ENCODE results near the gene TMEM100. TPM values are rescaled to one million over a fixed set of nuclear protein-coding genes. Genes with fewer than 3 reads are reported as not detected.

Gene TMEM100
- total and polyA plus RNA-seq, 10 of the 15 experiments (the other 5 are each of a cell fraction or from before 2014, with no cell fraction given), result not detected

DNA sequence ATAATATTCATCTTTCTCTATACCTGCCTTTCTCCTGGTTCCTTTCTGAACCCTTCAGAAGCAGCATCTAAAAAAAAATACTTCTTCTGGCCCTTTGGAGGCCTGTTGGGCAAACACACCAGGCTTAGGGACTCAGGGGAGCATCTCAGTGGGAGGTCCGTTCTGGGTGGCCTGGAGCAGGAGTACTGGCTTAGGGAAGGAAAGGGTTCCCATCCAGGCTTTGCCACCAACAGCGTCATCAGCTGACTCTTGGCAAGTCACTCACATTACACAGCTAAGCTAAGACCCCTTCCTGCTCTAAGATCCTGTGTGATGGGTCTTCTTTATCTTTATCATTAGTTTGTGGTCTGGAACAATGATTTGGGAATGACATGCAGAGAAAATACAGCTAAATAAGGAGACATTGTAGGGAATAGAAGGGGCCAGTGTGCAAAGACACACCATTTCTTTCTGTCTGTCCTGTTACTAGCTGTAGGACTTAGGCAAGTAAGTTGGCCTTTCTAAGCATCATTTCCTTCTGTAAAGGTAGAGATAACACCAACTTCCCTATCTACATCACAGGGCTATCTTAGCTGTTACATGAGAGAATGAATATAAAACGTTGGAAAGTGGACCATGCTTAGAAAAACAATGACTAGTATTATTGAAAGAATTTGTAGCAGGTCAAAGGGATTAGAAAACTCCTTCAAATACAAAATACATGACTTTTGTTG, 38.1 kb upstream of the TMEM100 start:
- no peak overlapping the region for H2AFZ ChIP-seq (ENCODE audit: control insufficient read depth, low read depth, low read length)
- H3K27ac ChIP-seq (ENCODE audit: control insufficient read depth, insufficient read depth), result no peak overlapping the region
- H3K4me2 ChIP-seq (ENCODE audit: control insufficient read depth, insufficient read depth), result no peak overlapping the region
- POLR2A ChIA-PET, result interaction anchor here (0.6 kb wide), 1 partner anchor 23 kb away, joined by 3 read pairs; no protein-coding TSS in a partner anchor
- SMC1A ChIA-PET (ENCODE audit: uncharacterized antibody, unreplicated experiment), result no interaction called here
- 40% methylated on average over 3 of the region's 3 CpGs for WGBS (ENCODE audit: insufficient coverage, insufficient replicate concordance, low lambda C conversion rate, missing lambda C conversion rate)
- H3K79me2 ChIP-seq (ENCODE audit: control insufficient read depth, insufficient read depth, low read length), result no peaks in the 10 kb centered on the region
- no peak overlapping the region for H3K4me3 ChIP-seq
- BruUV-seq (replicated peaks), result no TSS peak
- CTCF ChIA-PET, result interaction anchor here (0.8 to 1.1 kb wide), 3 partner anchors 10 to 34 kb away, joined by 3 to 4 read pairs (median 3); partner anchors contain the start of gene PCTP
- TF ChIP-seq ETV6 (conservative IDR thresholded peaks at IDR 0.05 in 1 of 2, IDR thresholded peaks at IDR 0.05 in 1 of 2; ENCODE audit: borderline replicate concordance in 1 of 2, low read depth in 1 of 2) (no peak), HDAC2 (IDR thresholded peaks at IDR 0.05) (no peak)
- H3K9me3 ChIP-seq (replicated peaks; ENCODE audit: control insufficient read depth, insufficient read depth, low read length), result no peaks in the 10 kb centered on the region
- H3K36me3 ChIP-seq (ENCODE audit: control insufficient read depth in 2 of 2, insufficient read depth in 2 of 2, low read length in 1 of 2), result no peaks in the 10 kb centered on the region
- no peaks in the 10 kb centered on the region for H4K20me1 ChIP-seq (ENCODE audit: control insufficient read depth, insufficient read depth)
- no peak overlapping the region for H3K9ac ChIP-seq (ENCODE audit: control insufficient read depth, insufficient read depth, low read length)
- in situ Hi-C loops (cut with MboI), result no loop called here
- DNase-seq (ENCODE audit: low read depth, low spot score) (no peak), ATAC-seq (no peak), FAIRE-seq (no peak)
- RAD21 ChIA-PET (ENCODE audit: unreplicated experiment), result no interaction called here
- H3K4me1 ChIP-seq (ENCODE audit: control insufficient read depth, insufficient read depth, low read length), result no peaks in the 10 kb centered on the region
- H3K27me3 ChIP-seq (replicated peaks in 1 of 2; ENCODE audit: control insufficient read depth in 2 of 2, insufficient read depth in 2 of 2, low read length in 1 of 2), result no peaks in the 10 kb centered on the region
- intact Hi-C loops (cut with micrococcal nuclease; ENCODE audit: unreplicated experiment), result no loop called here

DNA sequence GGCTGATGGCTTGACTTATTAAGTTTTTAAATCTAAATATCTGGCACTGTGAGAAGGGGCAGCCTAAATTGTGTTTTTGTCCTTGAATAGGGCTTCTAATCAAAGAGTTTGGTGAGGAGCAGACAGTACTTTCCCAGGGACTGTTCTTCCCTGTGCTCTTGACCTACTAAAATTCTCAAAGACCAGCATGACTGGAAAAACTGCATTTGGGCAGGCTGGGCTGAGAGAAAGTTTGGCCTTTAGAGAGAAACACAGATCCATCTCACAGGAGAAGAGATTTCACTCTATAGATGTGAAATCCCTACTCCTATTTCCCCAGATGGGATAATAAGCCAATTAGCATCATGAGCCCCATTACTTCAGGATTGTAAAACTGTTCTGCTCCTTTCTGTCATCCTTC, 35.5 kb upstream of the TMEM100 start:
- no peaks in the 10 kb centered on the region for H3K4me1 ChIP-seq (ENCODE audit: control insufficient read depth, insufficient read depth, low read length)
- H4K20me1 ChIP-seq (ENCODE audit: control insufficient read depth, insufficient read depth), result no peaks in the 10 kb centered on the region
- DNase-seq (ENCODE audit: low read depth, low spot score) (no peak), ATAC-seq (no peak), FAIRE-seq (no peak)
- ChIA-PET POLR2A (no interaction called here), CTCF (interaction anchor here (1.9 kb wide), 1 partner anchor 22 kb away, joined by 6 read pairs; no protein-coding TSS in a partner anchor), RAD21 (ENCODE audit: unreplicated experiment) (interaction anchor here (0.8 kb wide), 1 partner anchor 231 kb away, joined by 3 read pairs; no protein-coding TSS in a partner anchor), SMC1A (ENCODE audit: uncharacterized antibody, unreplicated experiment) (no interaction called here)
- H3K4me3 ChIP-seq, result no peak overlapping the region
- intact Hi-C loops (cut with micrococcal nuclease; ENCODE audit: unreplicated experiment) (no loop called here), in situ Hi-C loops (cut with MboI) (no loop called here)
- no peaks in the 10 kb centered on the region for H3K36me3 ChIP-seq (ENCODE audit: control insufficient read depth in 2 of 2, insufficient read depth in 2 of 2, low read length in 1 of 2)
- H3K9me3 ChIP-seq (replicated peaks; ENCODE audit: control insufficient read depth, insufficient read depth, low read length), result no peaks in the 10 kb centered on the region; the same call in 2 of the 3 replicates
- H3K4me2 ChIP-seq (ENCODE audit: control insufficient read depth, insufficient read depth), result no peak overlapping the region
- no TSS peak for BruUV-seq (replicated peaks)
- H2AFZ ChIP-seq (ENCODE audit: control insufficient read depth, low read depth, low read length), result no peak overlapping the region
- H3K27ac ChIP-seq (ENCODE audit: control insufficient read depth, insufficient read depth), result no peak overlapping the region
- H3K79me2 ChIP-seq (ENCODE audit: control insufficient read depth, insufficient read depth, low read length), result no peaks in the 10 kb centered on the region
- H3K27me3 ChIP-seq (replicated peaks in 1 of 2; ENCODE audit: control insufficient read depth in 2 of 2, insufficient read depth in 2 of 2, low read length in 1 of 2), result no peaks in the 10 kb centered on the region
- H3K9ac ChIP-seq (ENCODE audit: control insufficient read depth, insufficient read depth, low read length), result no peak overlapping the region
- TF ChIP-seq TCF3 (IDR thresholded peaks at IDR 0.05; ENCODE audit: borderline replicate concordance, insufficient read depth, low read depth, low read length) (no peak), SMAD5 (IDR thresholded peaks at IDR 0.05; ENCODE audit: low read depth) (no peak), MTA3 (IDR thresholded peaks at IDR 0.05; ENCODE audit: borderline replicate concordance, low read length) (no peak), ZNF274 (IDR thresholded peaks at IDR 0.05; ENCODE audit: insufficient read depth, insufficient read length) (no peak), BMI1 (IDR thresholded peaks at IDR 0.05; ENCODE audit: borderline replicate concordance) (no peak), EZH2 (IDR thresholded peaks at IDR 0.05; ENCODE audit: borderline replicate concordance, control insufficient read depth, low read depth, low read length) (no peak), SMC3 (IDR thresholded peaks at IDR 0.05; ENCODE audit: borderline replicate concordance, low read length) (no peak)
- TF ChIP-seq, protein P1, sequence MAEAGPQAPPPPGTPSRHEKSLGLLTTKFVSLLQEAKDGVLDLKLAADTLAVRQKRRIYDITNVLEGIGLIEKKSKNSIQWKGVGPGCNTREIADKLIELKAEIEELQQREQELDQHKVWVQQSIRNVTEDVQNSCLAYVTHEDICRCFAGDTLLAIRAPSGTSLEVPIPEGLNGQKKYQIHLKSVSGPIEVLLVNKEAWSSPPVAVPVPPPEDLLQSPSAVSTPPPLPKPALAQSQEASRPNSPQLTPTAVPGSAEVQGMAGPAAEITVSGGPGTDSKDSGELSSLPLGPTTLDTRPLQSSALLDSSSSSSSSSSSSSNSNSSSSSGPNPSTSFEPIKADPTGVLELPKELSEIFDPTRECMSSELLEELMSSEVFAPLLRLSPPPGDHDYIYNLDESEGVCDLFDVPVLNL (IDR thresholded peaks at IDR 0.05; ENCODE audit: low read depth, low read length), result no peak
- TF ChIP-seq, protein P2, sequence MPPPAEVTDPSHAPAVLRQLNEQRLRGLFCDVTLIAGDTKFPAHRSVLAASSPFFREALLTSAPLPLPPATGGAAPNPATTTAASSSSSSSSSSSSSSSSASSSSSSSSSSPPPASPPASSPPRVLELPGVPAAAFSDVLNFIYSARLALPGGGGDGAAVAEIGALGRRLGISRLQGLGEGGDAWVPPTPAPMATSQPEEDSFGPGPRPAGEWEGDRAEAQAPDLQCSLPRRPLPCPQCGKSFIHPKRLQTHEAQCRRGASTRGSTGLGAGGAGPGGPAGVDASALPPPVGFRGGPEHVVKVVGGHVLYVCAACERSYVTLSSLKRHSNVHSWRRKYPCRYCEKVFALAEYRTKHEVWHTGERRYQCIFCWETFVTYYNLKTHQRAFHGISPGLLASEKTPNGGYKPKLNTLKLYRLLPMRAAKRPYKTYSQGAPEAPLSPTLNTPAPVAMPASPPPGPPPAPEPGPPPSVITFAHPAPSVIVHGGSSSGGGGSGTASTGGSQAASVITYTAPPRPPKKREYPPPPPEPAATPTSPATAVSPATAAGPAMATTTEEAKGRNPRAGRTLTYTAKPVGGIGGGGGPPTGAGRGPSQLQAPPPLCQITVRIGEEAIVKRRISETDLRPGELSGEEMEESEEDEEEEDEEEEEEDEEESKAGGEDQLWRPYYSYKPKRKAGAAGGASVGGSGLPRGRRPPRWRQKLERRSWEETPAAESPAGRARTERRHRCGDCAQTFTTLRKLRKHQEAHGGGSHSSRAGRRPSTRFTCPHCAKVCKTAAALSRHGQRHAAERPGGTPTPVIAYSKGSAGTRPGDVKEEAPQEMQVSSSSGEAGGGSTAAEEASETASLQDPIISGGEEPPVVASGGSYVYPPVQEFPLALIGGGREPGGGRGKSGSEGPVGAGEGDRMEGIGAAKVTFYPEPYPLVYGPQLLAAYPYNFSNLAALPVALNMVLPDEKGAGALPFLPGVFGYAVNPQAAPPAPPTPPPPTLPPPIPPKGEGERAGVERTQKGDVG (CRISPR knock-in tag; IDR thresholded peaks at IDR 0.05), result no peak
- TF ChIP-seq, protein P3, sequence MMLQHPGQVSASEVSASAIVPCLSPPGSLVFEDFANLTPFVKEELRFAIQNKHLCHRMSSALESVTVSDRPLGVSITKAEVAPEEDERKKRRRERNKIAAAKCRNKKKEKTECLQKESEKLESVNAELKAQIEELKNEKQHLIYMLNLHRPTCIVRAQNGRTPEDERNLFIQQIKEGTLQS (IDR thresholded peaks at IDR 0.05; ENCODE audit: borderline replicate concordance, extremely low read depth, low read depth, low read length), result no peak

Data from GM12878 (cell line).